Neural cell (in vitro differentiated cells): ENCODE results near the gene PDE10A. TPM values are rescaled to one million over a fixed set of nuclear protein-coding genes. Genes with fewer than 3 reads are reported as not detected.

Source experiments
- H2AFZ ChIP-seq: fragments of 200-600, 300-800 bp; sonication (generic), shearing (Covaris generic); 2 replicates; pipeline ENCODE4 v1.6.0; 2014; ENCODE audit warnings: low read depth, mild to moderate bottlenecking, antibody characterized with exemption, low read length, moderate library complexity
- H3F3A ChIP-seq: fragments of 200-600 bp; shearing (Covaris generic); 2 replicates; pipeline ENCODE4 v1.6.1; 2016; ENCODE audit warnings: mild to moderate bottlenecking, moderate library complexity, mixed read lengths, antibody characterized with exemption, low read length; ENCODE audit not compliant: insufficient read depth, poor library complexity, severe bottlenecking
- H3K27ac ChIP-seq: fragments of 200-600, 300-800 bp; sonication (generic), shearing (Covaris generic); 2 replicates; pipeline ENCODE4 v1.5.1; 2014; ENCODE audit warnings: mild to moderate bottlenecking, low read length, moderate library complexity
- H3K27me3 ChIP-seq: fragments of 300-800, 200-600 bp; sonication (generic), shearing (Covaris generic); 2 replicates; pipeline ENCODE4 v1.6.0; 2014; ENCODE audit warnings: mild to moderate bottlenecking, low read depth, low read length, moderate library complexity; ENCODE audit not compliant: insufficient read depth
- H3K36me3 ChIP-seq: fragments of 300-800, 200-600 bp; sonication (generic), shearing (Covaris generic); 2 replicates; pipeline ENCODE4 v1.5.1; 2014; ENCODE audit warnings: mild to moderate bottlenecking, antibody characterized with exemption, low read length, moderate library complexity; ENCODE audit not compliant: insufficient read depth
- H3K4me2 ChIP-seq: fragments of 300-800, 200-600 bp; sonication (generic), shearing (Covaris generic); 2 replicates; pipeline ENCODE4 v1.6.0; 2014; ENCODE audit warnings: mild to moderate bottlenecking, low read length
- H3K4me3 ChIP-seq: fragments of 300-800, 200-600 bp; sonication (generic), shearing (Covaris generic); 2 replicates; pipeline ENCODE4 v1.5.1; 2014; ENCODE audit warnings: mild to moderate bottlenecking, low read length, moderate library complexity
- H3K79me2 ChIP-seq: fragments of 200-600 bp; shearing (Covaris generic); replicated peaks from 2 replicates; pipeline ENCODE4 v1.6.0; 2014; ENCODE audit warnings: mild to moderate bottlenecking, low read length, moderate library complexity; ENCODE audit not compliant: insufficient read depth
- H3K9ac ChIP-seq: fragments of 300-800, 200-600 bp; sonication (generic), shearing (Covaris generic); 2 replicates; pipeline ENCODE4 v1.6.1; 2016; ENCODE audit warnings: mild to moderate bottlenecking, low read length, mixed read lengths
- H3K9me2 ChIP-seq: fragments of 200-600 bp; shearing (Covaris generic); 2 replicates; pipeline ENCODE4 v1.6.1; 2016; ENCODE audit warnings: mild to moderate bottlenecking, low read length, mixed read lengths; ENCODE audit not compliant: insufficient read depth
- H3K9me3 ChIP-seq: fragments of 200-600, 300-800 bp; sonication (generic), shearing (Covaris generic); 2 replicates; pipeline ENCODE4 v1.6.1; 2016; ENCODE audit warnings: mild to moderate bottlenecking, mixed run types, low read length, moderate library complexity, mixed read lengths
- H4K20me1 ChIP-seq: fragments of 200-600 bp; shearing (Covaris generic); 2 replicates; pipeline ENCODE4 v1.6.1; 2016; ENCODE audit warnings: mild to moderate bottlenecking, mixed run types; ENCODE audit not compliant: insufficient read depth
- CTCF ChIP-seq: fragments of 450-650 bp; IDR thresholded peaks from 2 replicates; pipeline ENCODE4 v1.5.1; 2014; ENCODE audit warnings: antibody characterized with exemption, mild to moderate bottlenecking, moderate library complexity; ENCODE audit not compliant: poor library complexity, severe bottlenecking
- EP300 ChIP-seq: fragments of 450-650 bp; conservative IDR thresholded peaks from 2 replicates; pipeline ENCODE4 v1.6.1; 2014; ENCODE audit warnings: antibody characterized with exemption, mild to moderate bottlenecking, moderate library complexity; ENCODE audit not compliant: poor library complexity, severe bottlenecking
- EZH2 ChIP-seq: fragments of 200-600, 300-800 bp; shearing (Covaris generic), sonication (generic); IDR thresholded peaks from 2 replicates; pipeline ENCODE4 v1.6.1; 2014; ENCODE audit warnings: antibody characterized with exemption, low read length, borderline replicate concordance, mild to moderate bottlenecking; ENCODE audit not compliant: insufficient read depth, poor library complexity, severe bottlenecking
- MXI1 ChIP-seq: fragments of 450-650 bp; conservative IDR thresholded peaks from 2 replicates; pipeline ENCODE4 v1.6.1; 2014; ENCODE audit warnings: antibody characterized with exemption, mild to moderate bottlenecking; ENCODE audit not compliant: poor library complexity, severe bottlenecking
- POLR2AphosphoS5 ChIP-seq: IDR thresholded peaks from 2 replicates; pipeline ENCODE4 v1.6.1; 2012
- RAD21 ChIP-seq: fragments of 450-650 bp; conservative IDR thresholded peaks from 2 replicates; pipeline ENCODE4 v1.6.1; 2014; ENCODE audit warnings: antibody characterized with exemption, mild to moderate bottlenecking, moderate library complexity
- SMC3 ChIP-seq: fragments of 450-650 bp; conservative IDR thresholded peaks from 2 replicates; pipeline ENCODE4 v1.6.1; 2014; ENCODE audit warnings: antibody characterized with exemption, mild to moderate bottlenecking, moderate library complexity; ENCODE audit not compliant: poor library complexity
- TAF1 ChIP-seq: IDR thresholded peaks from 2 replicates; pipeline ENCODE4 v1.6.1; 2012; ENCODE audit warnings: low read depth
- polyA plus RNA-seq: library from polyadenylated mRNA; depleted of rRNA; stranded (reverse); fragments of >200 nt; gene quantifications from 2 replicates; pipeline ENCODE4 v1.2.3, GENCODE V29; 2014
- TF ChIP-seq, protein P1 (sequence below): IDR thresholded peaks from 2 replicates; pipeline ENCODE4 v1.6.1; 2012; ENCODE audit warnings: borderline replicate concordance

PDE10A gene
- polyA plus RNA-seq, 1 donor from 2014 or later, result 52.4 TPM

GRCh38 chr6:165515963-165516624 lies 146.9 kb downstream of the PDE10A start:
- no peak overlapping the region for H3K4me2 ChIP-seq
- no peaks in the 10 kb centered on the region for H4K20me1 ChIP-seq
- no peak overlapping the region for H3K9ac ChIP-seq
- H2AFZ ChIP-seq, result no peak overlapping the region
- peaks cover 6% of the 10 kb centered on the region for H3K79me2 ChIP-seq
- H3K9me2 ChIP-seq, result no peaks in the 10 kb centered on the region
- no peaks in the 10 kb centered on the region for H3K27me3 ChIP-seq
- TF ChIP-seq RAD21 (no peak), EZH2 (no peak), CTCF (no peak), POLR2AphosphoS5 (no peak), MXI1 (no peak), TAF1 (no peak), SMC3 (no peak), EP300 (no peak)
- TF ChIP-seq, protein P1, sequence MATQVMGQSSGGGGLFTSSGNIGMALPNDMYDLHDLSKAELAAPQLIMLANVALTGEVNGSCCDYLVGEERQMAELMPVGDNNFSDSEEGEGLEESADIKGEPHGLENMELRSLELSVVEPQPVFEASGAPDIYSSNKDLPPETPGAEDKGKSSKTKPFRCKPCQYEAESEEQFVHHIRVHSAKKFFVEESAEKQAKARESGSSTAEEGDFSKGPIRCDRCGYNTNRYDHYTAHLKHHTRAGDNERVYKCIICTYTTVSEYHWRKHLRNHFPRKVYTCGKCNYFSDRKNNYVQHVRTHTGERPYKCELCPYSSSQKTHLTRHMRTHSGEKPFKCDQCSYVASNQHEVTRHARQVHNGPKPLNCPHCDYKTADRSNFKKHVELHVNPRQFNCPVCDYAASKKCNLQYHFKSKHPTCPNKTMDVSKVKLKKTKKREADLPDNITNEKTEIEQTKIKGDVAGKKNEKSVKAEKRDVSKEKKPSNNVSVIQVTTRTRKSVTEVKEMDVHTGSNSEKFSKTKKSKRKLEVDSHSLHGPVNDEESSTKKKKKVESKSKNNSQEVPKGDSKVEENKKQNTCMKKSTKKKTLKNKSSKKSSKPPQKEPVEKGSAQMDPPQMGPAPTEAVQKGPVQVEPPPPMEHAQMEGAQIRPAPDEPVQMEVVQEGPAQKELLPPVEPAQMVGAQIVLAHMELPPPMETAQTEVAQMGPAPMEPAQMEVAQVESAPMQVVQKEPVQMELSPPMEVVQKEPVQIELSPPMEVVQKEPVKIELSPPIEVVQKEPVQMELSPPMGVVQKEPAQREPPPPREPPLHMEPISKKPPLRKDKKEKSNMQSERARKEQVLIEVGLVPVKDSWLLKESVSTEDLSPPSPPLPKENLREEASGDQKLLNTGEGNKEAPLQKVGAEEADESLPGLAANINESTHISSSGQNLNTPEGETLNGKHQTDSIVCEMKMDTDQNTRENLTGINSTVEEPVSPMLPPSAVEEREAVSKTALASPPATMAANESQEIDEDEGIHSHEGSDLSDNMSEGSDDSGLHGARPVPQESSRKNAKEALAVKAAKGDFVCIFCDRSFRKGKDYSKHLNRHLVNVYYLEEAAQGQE, result no peak
- no peaks in the 10 kb centered on the region for H3K9me3 ChIP-seq
- H3K27ac ChIP-seq, result no peak overlapping the region
- no peaks in the 10 kb centered on the region for H3F3A ChIP-seq
- no peaks in the 10 kb centered on the region for H3K36me3 ChIP-seq
- H3K4me3 ChIP-seq, result no peak overlapping the region

GRCh38 chr6:165514621-165515020 lies 148.4 kb downstream of the PDE10A start:
- Histone ChIP-seq H3F3A (no peaks in the 10 kb centered on the region), H2AFZ (no peak overlapping the region), H3K4me2 (no peak overlapping the region), H4K20me1 (no peaks in the 10 kb centered on the region), H3K9ac (no peak overlapping the region), H3K27me3 (no peaks in the 10 kb centered on the region), H3K4me3 (no peak overlapping the region), H3K36me3 (no peaks in the 10 kb centered on the region), H3K9me2 (no peaks in the 10 kb centered on the region), H3K79me2 (peaks cover 4% of the 10 kb centered on the region), H3K27ac (no peak overlapping the region), H3K9me3 (peaks cover 4% of the 10 kb centered on the region)
- TF ChIP-seq CTCF, result no peak
- no peak for TF ChIP-seq EP300
- TF ChIP-seq, protein P1, result no peak
- TF ChIP-seq POLR2AphosphoS5, result no peak
- no peak for TF ChIP-seq EZH2
- no peak for TF ChIP-seq SMC3
- TF ChIP-seq MXI1, result no peak
- TF ChIP-seq TAF1, result no peak
- TF ChIP-seq RAD21, result no peak
